ENCODE data around the gene DPP3.

DNA sequence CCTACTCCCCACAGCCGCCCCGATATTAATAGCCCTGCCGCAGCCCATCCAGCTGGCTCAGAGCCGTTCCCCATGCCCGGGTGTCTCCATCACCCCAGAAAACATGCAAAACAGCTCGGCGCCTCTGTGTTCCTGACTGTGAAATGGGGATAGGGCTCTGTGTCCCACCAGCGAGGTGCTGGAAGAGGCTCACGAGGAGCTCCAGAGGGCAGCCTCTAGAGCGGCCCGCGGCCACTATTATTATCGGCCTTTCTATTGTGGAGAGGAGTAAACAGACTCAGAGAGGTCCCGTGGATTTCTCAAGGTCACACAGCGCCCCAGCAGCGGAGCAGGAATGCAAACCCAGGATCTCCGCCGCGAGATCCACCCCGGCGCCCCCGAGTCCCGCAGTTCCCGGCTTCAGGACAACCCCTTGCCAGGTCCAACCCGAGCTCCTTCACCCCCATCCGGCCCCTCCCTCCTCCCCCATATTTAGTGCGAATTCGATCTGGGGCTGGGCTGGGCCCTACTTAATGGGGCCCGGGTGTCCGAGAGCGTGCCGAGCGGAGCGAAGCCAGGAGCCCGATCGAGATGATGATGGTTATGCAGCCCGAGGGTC, 66.2 kb downstream of the DPP3 start, which contains the start of gene ACTN3:
- TF ChIP-seq CTCF (IDR thresholded peaks at IDR 0.05) = no peak
- TF ChIP-seq POLR2A (IDR thresholded peaks at IDR 0.05) = no peak

All from adrenal gland (tissue), 5 donors.